Measurements from ENCODE around the gene HIPK3. TPM values are rescaled to one million over a fixed set of nuclear protein-coding genes. Genes with fewer than 3 reads are reported as not detected.
A peak's percentile ranks its signal among the peaks of the same experiment; 100 is the strongest.

The HIPK3 gene
- total and polyA plus RNA-seq, 9 of the 15 experiments (the other 6 are each of a cell fraction or from before 2014, with no cell fraction given), result 2.3 to 19.6 (median 7.5) TPM

DNA sequence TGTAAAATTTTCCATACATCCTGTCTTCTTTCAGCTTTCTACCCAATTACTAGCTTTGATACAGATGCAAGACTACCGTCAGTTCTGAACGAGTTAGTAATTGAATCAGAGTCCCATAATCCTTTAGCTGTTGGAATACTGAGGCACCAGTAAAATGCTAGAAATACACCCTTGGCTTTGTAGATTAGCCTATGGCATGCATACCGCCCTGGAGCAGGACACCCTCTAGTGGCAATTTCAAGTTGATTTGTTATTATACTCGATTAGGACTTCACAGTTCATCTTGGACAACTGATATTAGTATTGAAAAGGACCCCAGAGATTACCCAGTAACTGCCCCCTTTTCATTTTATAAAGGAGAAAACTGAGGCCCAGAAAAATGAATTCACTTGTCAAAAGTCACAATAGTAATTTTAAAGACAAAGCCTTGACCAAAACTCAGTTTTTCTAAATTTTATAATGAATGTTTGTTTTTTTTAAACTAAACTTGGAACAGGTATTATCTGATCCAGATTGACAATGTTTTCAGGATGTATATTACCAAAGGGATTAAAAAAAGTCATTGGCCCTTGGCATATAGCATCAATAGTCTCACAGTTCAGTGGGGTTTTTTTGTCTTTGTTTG is 72.6 kb downstream of the HIPK3 start (continued):
- TF ChIP-seq, protein P1, sequence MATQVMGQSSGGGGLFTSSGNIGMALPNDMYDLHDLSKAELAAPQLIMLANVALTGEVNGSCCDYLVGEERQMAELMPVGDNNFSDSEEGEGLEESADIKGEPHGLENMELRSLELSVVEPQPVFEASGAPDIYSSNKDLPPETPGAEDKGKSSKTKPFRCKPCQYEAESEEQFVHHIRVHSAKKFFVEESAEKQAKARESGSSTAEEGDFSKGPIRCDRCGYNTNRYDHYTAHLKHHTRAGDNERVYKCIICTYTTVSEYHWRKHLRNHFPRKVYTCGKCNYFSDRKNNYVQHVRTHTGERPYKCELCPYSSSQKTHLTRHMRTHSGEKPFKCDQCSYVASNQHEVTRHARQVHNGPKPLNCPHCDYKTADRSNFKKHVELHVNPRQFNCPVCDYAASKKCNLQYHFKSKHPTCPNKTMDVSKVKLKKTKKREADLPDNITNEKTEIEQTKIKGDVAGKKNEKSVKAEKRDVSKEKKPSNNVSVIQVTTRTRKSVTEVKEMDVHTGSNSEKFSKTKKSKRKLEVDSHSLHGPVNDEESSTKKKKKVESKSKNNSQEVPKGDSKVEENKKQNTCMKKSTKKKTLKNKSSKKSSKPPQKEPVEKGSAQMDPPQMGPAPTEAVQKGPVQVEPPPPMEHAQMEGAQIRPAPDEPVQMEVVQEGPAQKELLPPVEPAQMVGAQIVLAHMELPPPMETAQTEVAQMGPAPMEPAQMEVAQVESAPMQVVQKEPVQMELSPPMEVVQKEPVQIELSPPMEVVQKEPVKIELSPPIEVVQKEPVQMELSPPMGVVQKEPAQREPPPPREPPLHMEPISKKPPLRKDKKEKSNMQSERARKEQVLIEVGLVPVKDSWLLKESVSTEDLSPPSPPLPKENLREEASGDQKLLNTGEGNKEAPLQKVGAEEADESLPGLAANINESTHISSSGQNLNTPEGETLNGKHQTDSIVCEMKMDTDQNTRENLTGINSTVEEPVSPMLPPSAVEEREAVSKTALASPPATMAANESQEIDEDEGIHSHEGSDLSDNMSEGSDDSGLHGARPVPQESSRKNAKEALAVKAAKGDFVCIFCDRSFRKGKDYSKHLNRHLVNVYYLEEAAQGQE (IDR thresholded peaks at IDR 0.05; ENCODE audit: borderline replicate concordance), result peak; percentile 72; the same call in 1 of the 2 replicates
- TF ChIP-seq, protein P1 (CRISPR knock-in tag; IDR thresholded peaks at IDR 0.05; ENCODE audit: low read depth), result no peak
- TF ChIP-seq CREB1 (IDR thresholded peaks at IDR 0.05), result no peak
- no peak for TF ChIP-seq CREB1 (CRISPR knock-in tag; IDR thresholded peaks at IDR 0.05)
- TF ChIP-seq, protein P2, sequence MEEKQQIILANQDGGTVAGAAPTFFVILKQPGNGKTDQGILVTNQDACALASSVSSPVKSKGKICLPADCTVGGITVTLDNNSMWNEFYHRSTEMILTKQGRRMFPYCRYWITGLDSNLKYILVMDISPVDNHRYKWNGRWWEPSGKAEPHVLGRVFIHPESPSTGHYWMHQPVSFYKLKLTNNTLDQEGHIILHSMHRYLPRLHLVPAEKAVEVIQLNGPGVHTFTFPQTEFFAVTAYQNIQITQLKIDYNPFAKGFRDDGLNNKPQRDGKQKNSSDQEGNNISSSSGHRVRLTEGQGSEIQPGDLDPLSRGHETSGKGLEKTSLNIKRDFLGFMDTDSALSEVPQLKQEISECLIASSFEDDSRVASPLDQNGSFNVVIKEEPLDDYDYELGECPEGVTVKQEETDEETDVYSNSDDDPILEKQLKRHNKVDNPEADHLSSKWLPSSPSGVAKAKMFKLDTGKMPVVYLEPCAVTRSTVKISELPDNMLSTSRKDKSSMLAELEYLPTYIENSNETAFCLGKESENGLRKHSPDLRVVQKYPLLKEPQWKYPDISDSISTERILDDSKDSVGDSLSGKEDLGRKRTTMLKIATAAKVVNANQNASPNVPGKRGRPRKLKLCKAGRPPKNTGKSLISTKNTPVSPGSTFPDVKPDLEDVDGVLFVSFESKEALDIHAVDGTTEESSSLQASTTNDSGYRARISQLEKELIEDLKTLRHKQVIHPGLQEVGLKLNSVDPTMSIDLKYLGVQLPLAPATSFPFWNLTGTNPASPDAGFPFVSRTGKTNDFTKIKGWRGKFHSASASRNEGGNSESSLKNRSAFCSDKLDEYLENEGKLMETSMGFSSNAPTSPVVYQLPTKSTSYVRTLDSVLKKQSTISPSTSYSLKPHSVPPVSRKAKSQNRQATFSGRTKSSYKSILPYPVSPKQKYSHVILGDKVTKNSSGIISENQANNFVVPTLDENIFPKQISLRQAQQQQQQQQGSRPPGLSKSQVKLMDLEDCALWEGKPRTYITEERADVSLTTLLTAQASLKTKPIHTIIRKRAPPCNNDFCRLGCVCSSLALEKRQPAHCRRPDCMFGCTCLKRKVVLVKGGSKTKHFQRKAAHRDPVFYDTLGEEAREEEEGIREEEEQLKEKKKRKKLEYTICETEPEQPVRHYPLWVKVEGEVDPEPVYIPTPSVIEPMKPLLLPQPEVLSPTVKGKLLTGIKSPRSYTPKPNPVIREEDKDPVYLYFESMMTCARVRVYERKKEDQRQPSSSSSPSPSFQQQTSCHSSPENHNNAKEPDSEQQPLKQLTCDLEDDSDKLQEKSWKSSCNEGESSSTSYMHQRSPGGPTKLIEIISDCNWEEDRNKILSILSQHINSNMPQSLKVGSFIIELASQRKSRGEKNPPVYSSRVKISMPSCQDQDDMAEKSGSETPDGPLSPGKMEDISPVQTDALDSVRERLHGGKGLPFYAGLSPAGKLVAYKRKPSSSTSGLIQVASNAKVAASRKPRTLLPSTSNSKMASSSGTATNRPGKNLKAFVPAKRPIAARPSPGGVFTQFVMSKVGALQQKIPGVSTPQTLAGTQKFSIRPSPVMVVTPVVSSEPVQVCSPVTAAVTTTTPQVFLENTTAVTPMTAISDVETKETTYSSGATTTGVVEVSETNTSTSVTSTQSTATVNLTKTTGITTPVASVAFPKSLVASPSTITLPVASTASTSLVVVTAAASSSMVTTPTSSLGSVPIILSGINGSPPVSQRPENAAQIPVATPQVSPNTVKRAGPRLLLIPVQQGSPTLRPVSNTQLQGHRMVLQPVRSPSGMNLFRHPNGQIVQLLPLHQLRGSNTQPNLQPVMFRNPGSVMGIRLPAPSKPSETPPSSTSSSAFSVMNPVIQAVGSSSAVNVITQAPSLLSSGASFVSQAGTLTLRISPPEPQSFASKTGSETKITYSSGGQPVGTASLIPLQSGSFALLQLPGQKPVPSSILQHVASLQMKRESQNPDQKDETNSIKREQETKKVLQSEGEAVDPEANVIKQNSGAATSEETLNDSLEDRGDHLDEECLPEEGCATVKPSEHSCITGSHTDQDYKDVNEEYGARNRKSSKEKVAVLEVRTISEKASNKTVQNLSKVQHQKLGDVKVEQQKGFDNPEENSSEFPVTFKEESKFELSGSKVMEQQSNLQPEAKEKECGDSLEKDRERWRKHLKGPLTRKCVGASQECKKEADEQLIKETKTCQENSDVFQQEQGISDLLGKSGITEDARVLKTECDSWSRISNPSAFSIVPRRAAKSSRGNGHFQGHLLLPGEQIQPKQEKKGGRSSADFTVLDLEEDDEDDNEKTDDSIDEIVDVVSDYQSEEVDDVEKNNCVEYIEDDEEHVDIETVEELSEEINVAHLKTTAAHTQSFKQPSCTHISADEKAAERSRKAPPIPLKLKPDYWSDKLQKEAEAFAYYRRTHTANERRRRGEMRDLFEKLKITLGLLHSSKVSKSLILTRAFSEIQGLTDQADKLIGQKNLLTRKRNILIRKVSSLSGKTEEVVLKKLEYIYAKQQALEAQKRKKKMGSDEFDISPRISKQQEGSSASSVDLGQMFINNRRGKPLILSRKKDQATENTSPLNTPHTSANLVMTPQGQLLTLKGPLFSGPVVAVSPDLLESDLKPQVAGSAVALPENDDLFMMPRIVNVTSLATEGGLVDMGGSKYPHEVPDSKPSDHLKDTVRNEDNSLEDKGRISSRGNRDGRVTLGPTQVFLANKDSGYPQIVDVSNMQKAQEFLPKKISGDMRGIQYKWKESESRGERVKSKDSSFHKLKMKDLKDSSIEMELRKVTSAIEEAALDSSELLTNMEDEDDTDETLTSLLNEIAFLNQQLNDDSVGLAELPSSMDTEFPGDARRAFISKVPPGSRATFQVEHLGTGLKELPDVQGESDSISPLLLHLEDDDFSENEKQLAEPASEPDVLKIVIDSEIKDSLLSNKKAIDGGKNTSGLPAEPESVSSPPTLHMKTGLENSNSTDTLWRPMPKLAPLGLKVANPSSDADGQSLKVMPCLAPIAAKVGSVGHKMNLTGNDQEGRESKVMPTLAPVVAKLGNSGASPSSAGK (IDR thresholded peaks at IDR 0.05), result no peak
- TF ChIP-seq IFI16 (CRISPR knock-in tag; IDR thresholded peaks at IDR 0.05), result no peak
- no peak for TF ChIP-seq ZNF146 (CRISPR knock-in tag; IDR thresholded peaks at IDR 0.05; ENCODE audit: unreplicated experiment)
- TF ChIP-seq SMC3 (conservative IDR thresholded peaks at IDR 0.05; ENCODE audit: insufficient read depth, low read depth, low read length), result peak; percentile 52; the same call in 1 of the 2 replicates
